Suprapubic skin (tissue), 4 donors: ENCODE measurements around the gene LPAR1. TPM values are rescaled to one million over a fixed set of nuclear protein-coding genes. Genes with fewer than 3 reads are reported as not detected.

Experiments used
- DNase-seq, 2 donors: peaks; one replicate each; pipeline ENCODE4 v3.0.0-alpha.2; 2019; ENCODE audit warnings: low spot score in 2 of 2
- H3K27ac ChIP-seq: fragments of 200-600 bp; sonication (generic); one replicate; pipeline ENCODE4 v1.5.1; 2019
- H3K27me3 ChIP-seq: fragments of 200-600 bp; sonication (generic); one replicate; pipeline ENCODE4 v1.5.1; 2019
- H3K36me3 ChIP-seq: fragments of 200-600 bp; sonication (generic); one replicate; pipeline ENCODE4 v1.5.1; 2019
- H3K4me1 ChIP-seq: fragments of 200-600 bp; sonication (generic); one replicate; pipeline ENCODE4 v1.5.1; 2019
- H3K4me3 ChIP-seq: fragments of 200-600 bp; sonication (generic); one replicate; pipeline ENCODE4 v1.5.1; 2019; ENCODE audit warnings: mild to moderate bottlenecking
- H3K9me3 ChIP-seq: fragments of 200-600 bp; sonication (generic); one replicate; pipeline ENCODE4 v1.5.1; 2019
- EP300 ChIP-seq: sonication (generic); formaldehyde crosslinking; IDR thresholded peaks from one replicate; pipeline ENCODE4 v1.6.1; 2017; ENCODE audit warnings: antibody characterized with exemption
- POLR2A ChIP-seq, 2 donors: fragments of 450-650 bp; IDR thresholded peaks; one replicate each; pipeline ENCODE4 v1.6.1; 2017; ENCODE audit warnings: antibody characterized with exemption in 2 of 2, mild to moderate bottlenecking in 2 of 2, moderate library complexity in 2 of 2
- POLR2AphosphoS5 ChIP-seq, 3 donors: sonication (generic); formaldehyde crosslinking; IDR thresholded peaks; one replicate each; pipeline ENCODE4 v1.6.1; 2017; ENCODE audit warnings: antibody characterized with exemption in 3 of 3
- WGBS: methylation state at CpG from one replicate; pipeline ENCODE4 v1.1.5; 2018; 5-methylcytosine and 5-hydroxymethylcytosine counted together
- total RNA-seq, 4 donors: library from RNA; depleted of rRNA; stranded (reverse); fragments of >200 nt; gene quantifications; one replicate each; pipeline ENCODE4 v1.1.0, GENCODE V29; 2016
- TF ChIP-seq, protein P1 (sequence below), 2 donors: fragments of 200-600 bp in 1 of 2; fragments of 450-650 bp in 1 of 2; sonication (generic) in 1 of 2; IDR thresholded peaks; one replicate each; pipeline ENCODE4 v1.5.1; 2016 to 2019; ENCODE audit warnings: antibody characterized with exemption in 2 of 2, mild to moderate bottlenecking in 1 of 2, moderate library complexity in 1 of 2

Gene LPAR1
- total RNA-seq, 4 donors from 2014 or later, result 16.2 to 65.8 (median 23.5) TPM

DNA sequence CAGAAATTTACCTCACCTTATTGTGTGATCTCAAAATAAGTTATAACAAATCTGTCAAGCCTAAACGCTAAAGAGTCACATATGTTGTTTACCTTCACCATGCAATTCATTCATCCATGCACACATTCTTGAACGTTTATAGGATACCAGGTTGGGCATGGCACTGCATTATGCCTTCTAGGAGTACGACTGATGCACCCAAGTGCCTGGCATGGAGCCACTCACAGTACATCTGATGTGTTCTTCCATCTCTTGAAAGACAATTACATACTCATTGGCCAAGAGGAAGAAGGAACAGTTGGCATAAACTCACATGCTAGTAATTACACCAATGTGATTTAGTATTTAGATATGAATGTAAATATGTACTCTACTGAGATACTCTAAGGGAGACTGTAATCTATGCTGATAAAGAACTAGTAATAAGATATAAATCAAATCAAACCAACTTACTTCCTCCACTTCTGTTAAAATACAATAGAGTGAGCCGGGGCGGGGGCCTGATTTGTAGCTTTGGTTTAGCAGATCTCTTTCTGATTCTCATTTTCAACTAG lies 90.7 kb downstream of the LPAR1 start:
- no peak for TF ChIP-seq POLR2A (IDR thresholded peaks at IDR 0.05)
- no peak for TF ChIP-seq EP300
- TF ChIP-seq, protein P1, sequence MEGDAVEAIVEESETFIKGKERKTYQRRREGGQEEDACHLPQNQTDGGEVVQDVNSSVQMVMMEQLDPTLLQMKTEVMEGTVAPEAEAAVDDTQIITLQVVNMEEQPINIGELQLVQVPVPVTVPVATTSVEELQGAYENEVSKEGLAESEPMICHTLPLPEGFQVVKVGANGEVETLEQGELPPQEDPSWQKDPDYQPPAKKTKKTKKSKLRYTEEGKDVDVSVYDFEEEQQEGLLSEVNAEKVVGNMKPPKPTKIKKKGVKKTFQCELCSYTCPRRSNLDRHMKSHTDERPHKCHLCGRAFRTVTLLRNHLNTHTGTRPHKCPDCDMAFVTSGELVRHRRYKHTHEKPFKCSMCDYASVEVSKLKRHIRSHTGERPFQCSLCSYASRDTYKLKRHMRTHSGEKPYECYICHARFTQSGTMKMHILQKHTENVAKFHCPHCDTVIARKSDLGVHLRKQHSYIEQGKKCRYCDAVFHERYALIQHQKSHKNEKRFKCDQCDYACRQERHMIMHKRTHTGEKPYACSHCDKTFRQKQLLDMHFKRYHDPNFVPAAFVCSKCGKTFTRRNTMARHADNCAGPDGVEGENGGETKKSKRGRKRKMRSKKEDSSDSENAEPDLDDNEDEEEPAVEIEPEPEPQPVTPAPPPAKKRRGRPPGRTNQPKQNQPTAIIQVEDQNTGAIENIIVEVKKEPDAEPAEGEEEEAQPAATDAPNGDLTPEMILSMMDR (IDR thresholded peaks at IDR 0.05), result no peak
- no peak for TF ChIP-seq POLR2AphosphoS5 (IDR thresholded peaks at IDR 0.05)

DNA sequence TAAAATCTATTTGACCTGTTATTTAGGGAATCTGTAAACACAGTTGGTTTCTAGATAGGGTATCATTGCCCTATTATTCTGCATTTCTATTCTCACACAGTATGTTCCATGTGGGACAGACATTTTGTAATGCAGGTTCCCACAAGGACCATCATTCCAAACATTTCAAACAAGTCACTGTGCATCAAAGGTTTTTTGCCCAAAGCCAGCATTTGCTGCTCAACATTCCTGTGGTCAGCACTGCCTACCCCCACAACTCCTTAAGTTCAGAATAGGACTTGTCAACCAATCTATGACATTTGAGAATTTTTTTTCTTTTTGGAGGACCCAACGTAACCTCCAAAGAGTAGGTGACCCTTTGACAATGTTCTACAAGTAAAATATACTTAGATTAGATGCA lies 95.7 kb downstream of the LPAR1 start:
- Histone ChIP-seq H3K4me1 (peaks cover 2% of the 10 kb centered on the region), H3K27ac (no peak overlapping the region), H3K4me3 (no peak overlapping the region), H3K9me3 (no peaks in the 10 kb centered on the region), H3K27me3 (no peaks in the 10 kb centered on the region), H3K36me3 (peaks cover 7% of the 10 kb centered on the region)
- 89% methylated on average over 1 of the region's 1 CpG for WGBS
- DNase-seq, result no peak
- TF ChIP-seq POLR2A (IDR thresholded peaks at IDR 0.05) (no peak), POLR2AphosphoS5 (IDR thresholded peaks at IDR 0.05) (no peak), EP300 (no peak)
- TF ChIP-seq, protein P1 (IDR thresholded peaks at IDR 0.05), result no peak

More for the DNA sequence above, 90.7 kb downstream of the LPAR1 start:
- H3K9me3 ChIP-seq, result no peaks in the 10 kb centered on the region
- no peak for DNase-seq
- no peak overlapping the region for H3K27ac ChIP-seq
- H3K4me3 ChIP-seq, result no peak overlapping the region
- no peaks in the 10 kb centered on the region for H3K4me1 ChIP-seq
- H3K36me3 ChIP-seq, result no peaks in the 10 kb centered on the region
- no peaks in the 10 kb centered on the region for H3K27me3 ChIP-seq
- WGBS, result 60% methylated on average over 5 of the region's 5 CpGs

DNA sequence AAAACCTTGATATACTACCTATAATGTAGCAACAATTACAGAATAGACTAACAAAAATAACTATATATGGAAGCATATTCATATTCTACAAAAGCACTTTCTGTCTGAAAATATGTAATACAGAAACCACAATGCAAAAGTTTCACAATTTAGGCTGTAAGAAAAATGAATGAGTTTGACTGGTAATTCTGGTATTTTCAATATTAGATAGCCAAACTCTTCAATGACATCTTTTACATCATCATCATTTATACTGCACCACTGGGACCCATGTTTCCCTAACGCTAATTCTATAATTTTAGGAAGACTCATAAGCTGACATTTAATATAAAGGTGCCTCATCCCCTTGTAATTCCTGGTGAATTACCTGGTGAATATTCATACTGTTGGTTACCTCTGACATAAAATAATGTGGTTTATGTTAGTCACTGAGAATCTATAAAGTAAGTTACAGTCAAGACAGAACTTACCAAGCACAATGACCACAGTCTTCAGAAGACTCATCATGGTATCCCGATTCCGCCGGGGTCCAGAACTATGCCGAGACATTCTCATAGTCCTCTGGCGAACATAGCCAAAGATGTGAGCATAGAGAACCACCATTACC lies 97.2 kb downstream of the LPAR1 start:
- H3K4me3 ChIP-seq, result no peak overlapping the region
- no peaks in the 10 kb centered on the region for H3K9me3 ChIP-seq
- DNase-seq, result no peak
- H3K4me1 ChIP-seq, result peaks cover 5% of the 10 kb centered on the region
- no peaks in the 10 kb centered on the region for H3K27me3 ChIP-seq
- no peak overlapping the region for H3K27ac ChIP-seq
- TF ChIP-seq POLR2A (IDR thresholded peaks at IDR 0.05) (no peak), POLR2AphosphoS5 (IDR thresholded peaks at IDR 0.05) (no peak), EP300 (no peak)
- TF ChIP-seq, protein P1 (IDR thresholded peaks at IDR 0.05), result no peak
- peaks cover 7% of the 10 kb centered on the region for H3K36me3 ChIP-seq
- 94% methylated on average over 6 of the region's 6 CpGs for WGBS

DNA sequence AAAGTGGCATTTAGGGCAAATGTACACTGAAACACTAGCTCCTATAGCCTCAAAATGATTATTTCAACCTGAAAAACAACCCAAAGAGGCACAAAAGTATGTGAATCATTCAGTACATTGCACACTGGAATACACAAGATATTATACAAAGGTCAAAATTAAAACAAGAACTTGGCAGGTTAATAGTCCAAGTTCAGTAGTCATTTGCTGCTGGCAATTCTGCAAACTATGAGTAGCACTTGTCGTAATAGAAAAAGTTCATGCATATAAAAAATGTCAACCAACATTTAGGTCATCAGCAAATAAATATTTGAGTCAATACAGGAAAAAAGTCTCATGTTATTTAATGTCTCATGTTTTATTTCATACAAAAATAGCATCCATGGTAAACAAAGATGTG lies 98.7 kb downstream of the LPAR1 start:
- 78% methylated on average over 1 of the region's 1 CpG for whole genome bisulfite sequencing
- Histone ChIP-seq H3K27me3 (no peaks in the 10 kb centered on the region), H3K27ac (no peak overlapping the region), H3K4me3 (no peak overlapping the region), H3K9me3 (no peaks in the 10 kb centered on the region), H3K36me3 (peaks cover 7% of the 10 kb centered on the region), H3K4me1 (peaks cover 5% of the 10 kb centered on the region)
- TF ChIP-seq POLR2A (IDR thresholded peaks at IDR 0.05) (no peak), EP300 (no peak), POLR2AphosphoS5 (IDR thresholded peaks at IDR 0.05) (no peak)
- TF ChIP-seq, protein P1 (IDR thresholded peaks at IDR 0.05), result no peak
- DNase-seq, result no peak

DNA sequence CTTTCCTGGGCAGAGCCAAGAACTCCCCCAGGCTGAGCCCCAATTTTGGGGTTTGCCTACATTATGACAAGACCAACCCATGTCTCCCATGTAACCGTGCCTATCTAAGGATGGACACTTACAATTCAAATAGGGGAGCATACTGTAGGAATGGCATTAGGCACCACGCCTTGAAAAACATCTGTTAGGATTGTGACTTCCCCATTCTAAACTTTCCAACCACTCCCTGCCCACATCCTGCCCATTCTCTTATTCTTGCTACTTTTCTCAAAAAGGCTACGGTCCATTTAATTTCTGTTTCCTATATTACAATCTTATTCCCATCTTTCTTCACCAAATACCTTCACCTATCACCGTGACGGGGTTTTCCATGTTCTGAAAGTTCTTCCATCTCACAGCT lies 99.2 kb downstream of the LPAR1 start:
- Histone ChIP-seq H3K4me1 (peaks cover 7% of the 10 kb centered on the region), H3K4me3 (no peak overlapping the region), H3K9me3 (no peaks in the 10 kb centered on the region), H3K27me3 (no peaks in the 10 kb centered on the region), H3K36me3 (peaks cover 7% of the 10 kb centered on the region), H3K27ac (no peak overlapping the region)
- no peak for DNase-seq
- WGBS, result 80% methylated on average over 5 of the region's 5 CpGs
- TF ChIP-seq EP300 (no peak), POLR2AphosphoS5 (IDR thresholded peaks at IDR 0.05) (no peak), POLR2A (IDR thresholded peaks at IDR 0.05) (no peak)
- TF ChIP-seq, protein P1 (IDR thresholded peaks at IDR 0.05), result no peak
